ENCODE data around the gene LNX1.

GRCh38 chr4:53618321-53618720, 27.0 kb upstream of the LNX1 start:
- TF ChIP-seq, protein P1, sequence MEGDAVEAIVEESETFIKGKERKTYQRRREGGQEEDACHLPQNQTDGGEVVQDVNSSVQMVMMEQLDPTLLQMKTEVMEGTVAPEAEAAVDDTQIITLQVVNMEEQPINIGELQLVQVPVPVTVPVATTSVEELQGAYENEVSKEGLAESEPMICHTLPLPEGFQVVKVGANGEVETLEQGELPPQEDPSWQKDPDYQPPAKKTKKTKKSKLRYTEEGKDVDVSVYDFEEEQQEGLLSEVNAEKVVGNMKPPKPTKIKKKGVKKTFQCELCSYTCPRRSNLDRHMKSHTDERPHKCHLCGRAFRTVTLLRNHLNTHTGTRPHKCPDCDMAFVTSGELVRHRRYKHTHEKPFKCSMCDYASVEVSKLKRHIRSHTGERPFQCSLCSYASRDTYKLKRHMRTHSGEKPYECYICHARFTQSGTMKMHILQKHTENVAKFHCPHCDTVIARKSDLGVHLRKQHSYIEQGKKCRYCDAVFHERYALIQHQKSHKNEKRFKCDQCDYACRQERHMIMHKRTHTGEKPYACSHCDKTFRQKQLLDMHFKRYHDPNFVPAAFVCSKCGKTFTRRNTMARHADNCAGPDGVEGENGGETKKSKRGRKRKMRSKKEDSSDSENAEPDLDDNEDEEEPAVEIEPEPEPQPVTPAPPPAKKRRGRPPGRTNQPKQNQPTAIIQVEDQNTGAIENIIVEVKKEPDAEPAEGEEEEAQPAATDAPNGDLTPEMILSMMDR (IDR thresholded peaks at IDR 0.05): no peak
- no peak for TF ChIP-seq POLR2A (IDR thresholded peaks at IDR 0.05)

Measured in tibial nerve (tissue), 3 donors.